ENCODE measurements around the gene AOX1.
"Not testable (repeated sequence)": the region's sequence is repeated elsewhere in the genome, so short reads cannot be mapped to it uniquely, and the experiment has no call there.

Gene AOX1

DNA sequence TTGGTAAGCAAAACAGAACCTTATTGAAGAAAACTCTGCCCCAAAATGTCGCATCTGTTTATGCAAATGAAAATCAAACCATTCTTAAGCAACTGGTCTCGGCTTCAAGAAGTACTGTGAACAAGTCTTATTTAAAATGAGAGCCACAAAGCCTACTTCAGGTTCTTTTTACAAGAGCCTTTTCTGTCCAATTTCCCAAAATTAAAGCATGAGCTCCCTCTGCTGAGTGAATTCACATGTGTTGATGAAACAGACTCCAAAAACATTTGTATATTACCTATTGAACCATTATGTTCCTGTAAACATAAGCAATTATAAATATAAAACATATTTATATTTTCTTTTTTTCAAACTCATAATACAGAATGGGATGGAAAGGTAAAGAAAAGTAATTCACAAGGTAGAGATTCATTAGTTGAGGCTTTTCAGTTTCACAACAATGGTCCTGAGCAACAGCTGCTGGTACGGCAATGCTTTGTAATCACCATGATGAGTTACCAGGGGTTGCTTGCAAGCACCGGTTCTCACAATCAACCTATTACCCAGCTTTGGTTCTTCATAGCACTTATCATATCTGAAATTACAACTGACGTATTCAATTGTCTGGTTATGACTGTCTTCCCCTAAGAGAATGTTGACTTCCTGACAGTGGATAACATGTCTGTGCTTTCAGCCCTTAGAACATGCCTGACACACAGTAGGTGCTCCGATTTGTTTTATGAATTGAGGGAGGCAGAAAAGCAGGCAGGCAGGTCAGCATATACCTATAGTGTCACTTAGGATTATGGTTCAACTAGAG is 117.5 kb downstream of the AOX1 start:
- DNase-seq (ENCODE audit: low spot score), result no peak

DNA sequence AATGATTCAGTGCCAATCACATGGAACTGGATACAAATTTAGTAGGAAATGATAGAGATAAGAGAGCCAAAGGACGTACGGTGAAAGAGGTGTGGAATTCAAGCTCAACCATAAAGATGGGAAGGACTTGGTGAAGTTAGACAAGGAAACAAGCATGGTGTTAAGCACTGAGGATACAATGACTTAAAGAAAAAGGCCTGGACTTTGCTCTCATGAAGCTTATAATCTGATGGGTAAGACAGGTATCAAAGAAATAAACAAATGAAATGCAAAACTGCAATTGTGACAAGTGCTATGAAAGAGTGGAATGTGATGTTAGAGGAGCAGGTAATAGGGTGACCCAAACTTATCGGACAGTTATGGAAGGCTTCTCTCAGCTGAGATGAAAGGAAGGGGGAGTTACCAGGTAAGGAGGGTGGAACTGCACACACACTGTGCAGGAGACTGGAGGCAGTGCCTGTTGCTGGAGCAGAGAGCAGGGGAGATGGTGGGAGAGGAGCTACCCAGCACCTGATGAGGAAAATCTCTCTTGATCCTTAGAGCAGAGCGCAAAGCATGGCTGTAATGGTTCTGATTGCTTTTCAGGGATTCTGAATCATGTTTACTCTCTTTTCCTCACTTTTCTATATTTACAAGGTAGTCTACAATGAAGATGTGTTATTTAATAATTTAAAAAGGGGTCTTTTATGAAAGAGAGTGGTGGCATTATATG is 118.3 kb downstream of the AOX1 start:
- no peak for DNase-seq (ENCODE audit: low spot score)

DNA sequence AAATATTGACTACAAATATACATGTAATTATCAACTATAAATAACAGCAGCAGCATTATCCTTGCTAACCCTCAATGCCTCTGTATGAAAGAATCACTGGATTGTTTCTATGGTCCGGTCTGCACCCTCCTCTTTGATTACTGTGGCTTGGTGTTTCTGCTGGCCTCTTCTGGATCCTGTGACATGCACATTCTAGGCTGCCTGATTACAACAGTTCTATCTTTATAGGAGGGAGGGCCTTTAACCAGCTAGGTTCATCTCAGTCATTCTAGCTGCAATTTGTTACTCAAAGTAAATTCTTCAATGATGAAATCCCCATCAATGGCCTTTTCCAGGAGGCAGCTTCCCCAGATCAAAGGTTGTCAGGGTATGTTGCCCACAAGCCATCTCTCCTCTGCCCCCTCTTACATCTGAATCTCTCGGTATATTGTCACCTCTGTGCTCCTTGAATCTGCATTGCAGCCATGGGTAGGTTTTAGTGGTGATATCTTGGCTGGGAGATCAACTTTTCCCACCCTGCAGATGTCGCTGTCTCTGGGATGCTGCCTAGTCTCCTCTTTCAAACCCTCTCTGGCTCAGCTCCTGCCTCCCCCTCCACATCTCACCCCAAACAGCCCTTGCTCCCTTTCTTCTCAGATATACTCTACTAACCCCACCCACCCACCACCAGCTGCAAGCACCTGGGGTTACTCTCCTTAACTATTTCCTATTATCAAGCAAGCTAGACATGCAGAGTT is 119.7 kb downstream of the AOX1 start:
- DNase-seq (ENCODE audit: low spot score), result peak; percentile 35

DNA sequence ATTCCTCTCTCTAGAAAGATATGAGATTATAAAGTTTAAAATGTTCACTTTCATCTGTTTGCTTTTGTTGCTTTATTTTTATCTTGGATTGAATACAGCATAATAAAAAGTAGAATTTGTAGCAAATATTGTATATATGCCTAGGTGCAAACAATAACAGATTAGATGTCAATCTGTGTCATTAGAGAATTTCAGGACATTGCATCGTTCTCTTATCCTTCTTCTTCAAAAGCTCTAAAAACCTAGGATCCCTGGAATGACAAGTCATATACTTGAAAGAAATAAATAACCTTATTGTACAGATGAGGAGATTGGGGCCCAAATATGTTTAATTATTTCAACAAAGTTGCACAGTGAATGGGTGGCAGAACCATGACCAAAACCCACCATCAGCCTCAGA is 123.1 kb downstream of the AOX1 start:
- no peak for DNase-seq (ENCODE audit: low spot score)

DNA sequence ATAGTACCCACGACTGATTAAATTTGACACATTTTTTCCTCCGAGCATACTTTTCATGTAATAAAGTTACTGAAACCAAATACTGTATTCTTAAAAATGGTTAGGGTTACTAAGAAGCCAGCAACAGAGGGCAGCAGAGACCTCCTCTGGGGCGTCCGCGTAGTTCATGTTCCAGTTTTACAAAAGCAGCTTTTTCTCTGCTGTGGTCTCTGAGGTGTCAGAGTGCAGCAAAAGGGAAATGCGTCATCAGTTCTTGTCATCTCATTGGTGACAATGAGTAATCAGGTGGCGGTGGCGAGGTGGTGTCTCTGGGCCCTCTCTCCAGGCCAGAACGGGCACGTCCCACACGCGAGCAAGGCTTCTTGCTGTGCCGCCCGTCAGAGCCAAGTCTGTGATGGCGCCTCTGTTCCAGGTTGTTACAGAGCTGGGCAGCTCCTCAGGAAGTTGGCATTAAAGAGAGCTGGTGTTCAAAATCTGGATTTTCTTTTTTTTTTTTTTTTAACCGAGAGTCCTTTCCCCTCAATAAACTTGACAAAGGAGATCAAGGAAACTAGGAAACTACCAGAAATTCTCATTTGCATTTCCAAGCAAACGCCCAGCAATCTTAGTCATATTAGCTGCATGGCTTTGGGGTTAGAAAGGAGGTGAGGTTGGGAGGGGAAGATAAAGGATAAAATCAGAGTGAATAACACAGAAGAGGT is 127.3 kb downstream of the AOX1 start:
- DNase-seq (ENCODE audit: low spot score), result peak; percentile 70

DNA sequence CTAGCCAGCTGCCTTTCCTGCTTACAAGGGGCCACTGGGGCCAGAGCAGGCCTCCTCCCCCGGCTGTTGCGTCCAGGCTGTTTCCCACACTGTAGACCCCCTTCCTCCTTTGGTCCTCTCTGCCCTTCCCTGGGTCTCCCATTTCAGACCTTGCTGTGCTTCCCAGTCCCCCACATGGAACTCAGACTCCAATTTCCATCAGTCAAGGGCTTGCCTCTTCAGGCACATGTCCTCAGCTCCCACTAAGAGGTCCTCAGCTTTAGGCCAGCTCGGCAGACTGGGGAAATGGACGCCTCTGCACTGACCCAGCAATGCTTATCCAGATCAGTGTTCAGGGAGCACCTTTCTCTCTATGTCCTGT is 127.9 kb downstream of the AOX1 start:
- DNase-seq (ENCODE audit: low spot score), result no peak

DNA sequence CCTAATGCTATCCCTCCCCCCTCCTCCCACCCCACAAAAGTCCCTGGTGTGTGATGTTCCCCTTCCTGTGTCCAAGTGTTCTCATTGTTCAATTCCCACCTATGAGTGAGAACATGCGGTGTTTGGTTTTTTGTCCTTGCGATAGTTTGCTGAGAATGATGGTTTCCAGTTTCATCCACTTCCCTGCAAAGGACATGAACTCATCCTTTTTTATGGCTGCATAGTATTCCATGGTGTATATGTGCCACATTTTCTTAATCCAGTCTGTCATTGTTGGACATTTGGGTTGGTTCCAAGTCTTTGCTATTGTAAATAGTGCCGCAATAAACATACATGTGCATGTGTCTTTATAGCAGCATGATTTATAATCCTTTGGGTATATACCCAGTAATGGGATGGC is 129.2 kb downstream of the AOX1 start:
- not testable (repeated sequence) for DNase-seq (ENCODE audit: low spot score)

DNA sequence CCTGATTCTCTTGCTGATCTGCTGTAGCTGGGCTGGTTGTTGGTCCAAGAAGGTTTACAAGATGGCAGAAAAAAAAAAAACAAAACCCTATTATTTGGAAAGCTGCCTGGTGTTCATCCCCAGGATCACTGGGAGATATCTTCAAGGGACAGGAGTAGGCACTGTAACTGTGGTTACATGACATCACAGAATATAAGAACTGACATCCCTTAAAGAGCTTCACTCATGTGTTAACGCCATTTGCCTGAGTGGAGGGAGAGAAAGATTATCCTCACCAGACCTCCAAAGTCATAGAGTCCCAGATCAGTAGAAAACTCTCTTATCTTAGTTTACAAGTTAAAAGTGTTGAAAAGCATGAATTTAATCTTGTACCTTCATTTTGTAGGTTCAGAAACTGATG is 130.6 kb downstream of the AOX1 start:
- DNase-seq (ENCODE audit: low spot score), result no peak
